K562 (cell line): ENCODE data around the gene MAP3K20. TPM values are rescaled to one million over a fixed set of nuclear protein-coding genes. Genes with fewer than 3 reads are reported as not detected.

Source experiments
- ATAC-seq: fragments of 200-7000 bp; cut with Tn5 transposase; 3 replicates; pipeline ENCODE4 v1.9.1; 2020; ENCODE audit warnings: moderate library complexity
- BruUV-seq: library from RNA; stranded (reverse); fragments of 400-500 nt; replicated peaks from 2 replicates; lab custom pipeline; 2021; lab: Mats Ljungman, UMichigan
- CTCF ChIA-PET: fragments of 300-600 bp; formaldehyde crosslinking; extraction: SDS; loops from one replicate; lab custom pipeline; 2021; ENCODE audit warnings: low intra/inter-chr PET ratio; lab: Yijun Ruan, JAX
- POLR2A ChIA-PET: fragments of 300-600, 350-650 bp; sonication (Branson Sonifier 250); formaldehyde crosslinking; extraction: SDS; loops from one replicate; lab custom pipeline; 2021; ENCODE audit warnings: antibody characterized with exemption, inconsistent platforms; lab: Yijun Ruan, JAX
- DNase-seq, 4 experiments: peaks; one replicate each; pipeline versions ENCODE4 v3.0.0 to v3.0.0-alpha.2; 2011 to 2018; ENCODE audit warnings: low spot score in 3 of 4, mixed read lengths in 3 of 4; ENCODE audit errors: extremely low read depth in 1 of 4
- FAIRE-seq: peaks from 2 replicates; lab custom pipeline; 2011; peaks lifted over from hg19 to GRCh38; lab: Jason Lieb, UNC
- H2AFZ ChIP-seq: 2 replicates; pipeline ENCODE4 v1.6.0; 2011; ENCODE audit warnings: low read depth, low read length, control low read depth, inconsistent platforms
- H3K27ac ChIP-seq: fragments of 200-600 bp; 3 replicates; pipeline ENCODE4 v1.8.0; 2011; ENCODE audit warnings: low read depth, mild to moderate bottlenecking, control low read depth, inconsistent platforms, low read length, moderate library complexity, mixed read lengths; ENCODE audit errors: extremely low read depth
- H3K27me3 ChIP-seq, 2 experiments: fragments of 300-600 bp in 1 of 2; 2 replicates in 1 of 2; 3 replicates in 1 of 2; pipeline versions ENCODE4 v1.6.0 to v1.8.0; 2011; ENCODE audit warnings: inconsistent platforms in 2 of 2, low read length in 2 of 2, mild to moderate bottlenecking in 1 of 2, mixed read lengths in 1 of 2, moderate library complexity in 1 of 2; ENCODE audit not compliant: control insufficient read depth in 2 of 2, insufficient read depth in 2 of 2
- H3K36me3 ChIP-seq: fragments of 300-600 bp; 3 replicates; pipeline ENCODE4 v1.8.0; 2011; ENCODE audit warnings: mild to moderate bottlenecking, low read length, inconsistent platforms; ENCODE audit not compliant: control insufficient read depth, insufficient read depth
- H3K4me1 ChIP-seq, 2 experiments: fragments of 200-600 bp in 1 of 2; replicated peaks in 1 of 2; 2 replicates in 1 of 2; 3 replicates in 1 of 2; pipeline versions ENCODE4 v1.5.1 to v1.8.0; 2011; ENCODE audit warnings: inconsistent platforms in 2 of 2, low read length in 2 of 2, mild to moderate bottlenecking in 1 of 2, mixed read lengths in 1 of 2, moderate library complexity in 1 of 2; ENCODE audit not compliant: control insufficient read depth in 2 of 2, insufficient read depth in 2 of 2
- H3K4me2 ChIP-seq: 2 replicates; pipeline ENCODE4 v1.6.1; 2011; ENCODE audit warnings: low read length, control low read depth, inconsistent platforms, mixed read lengths; ENCODE audit not compliant: insufficient read depth
- H3K4me3 ChIP-seq: fragments of 200-600 bp; sonication (generic), shearing (Covaris generic); 2 replicates; pipeline ENCODE4 v1.5.1; 2016; ENCODE audit warnings: control low read depth, inconsistent platforms
- H3K79me2 ChIP-seq: fragments of 200-600 bp; 3 replicates; pipeline ENCODE4 v1.8.0; 2011; ENCODE audit warnings: low read length, inconsistent platforms; ENCODE audit not compliant: control insufficient read depth, insufficient read depth
- H3K9ac ChIP-seq, 2 experiments: 2 replicates each; pipeline versions ENCODE4 v1.6.0 to v1.6.1; 2011; ENCODE audit warnings: low read depth in 2 of 2, low read length in 2 of 2, control low read depth in 1 of 2, inconsistent platforms in 1 of 2, mild to moderate bottlenecking in 1 of 2, mixed read lengths in 1 of 2; ENCODE audit not compliant: insufficient read depth in 1 of 2
- H3K9me1 ChIP-seq: one replicate; pipeline ENCODE4 v1.6.0; 2011; ENCODE audit warnings: inconsistent platforms, mild to moderate bottlenecking, low read length, moderate library complexity; ENCODE audit not compliant: control insufficient read depth, insufficient read depth
- H3K9me3 ChIP-seq: replicated peaks from 2 replicates; pipeline ENCODE4 v1.5.1; 2011; ENCODE audit warnings: low read depth, low read length, inconsistent platforms; ENCODE audit not compliant: control insufficient read depth, insufficient read depth
- H4K20me1 ChIP-seq: replicated peaks from 2 replicates; pipeline ENCODE4 v1.6.1; 2011; ENCODE audit warnings: low read length, inconsistent platforms, mixed read lengths; ENCODE audit not compliant: control insufficient read depth, insufficient read depth
- CSDE1 ChIP-seq, 2 experiments: fragments of 450-650 bp; IDR thresholded peaks; 2 replicates each; pipeline ENCODE4 v1.6.1; 2016; ENCODE audit warnings: mild to moderate bottlenecking in 1 of 2
- PCBP1 ChIP-seq: fragments of 200-400 bp; formaldehyde crosslinking; IDR thresholded peaks from 2 replicates; pipeline ENCODE4 v1.6.1; 2018; ENCODE audit warnings: mild to moderate bottlenecking, low read depth, low read length; ENCODE audit not compliant: poor library complexity, severe bottlenecking
- WGBS: fragments of 100-300 bp; shearing (Covaris generic); methylation state at CpG from one replicate; pipeline ENCODE4 v1.1.6; 2016; ENCODE audit warnings: low coverage, mixed read lengths; ENCODE audit not compliant: insufficient coverage; ENCODE audit errors: missing lambda C conversion rate; 5-methylcytosine and 5-hydroxymethylcytosine counted together
- in situ Hi-C: fragments of 300-500 bp; cut with MboI; formaldehyde crosslinking; loops from 4 replicates; pipeline ENCODE4 v1.15.0; 2018; ENCODE audit warnings: inconsistent platforms, mixed read lengths
- intact Hi-C: fragments of 100-400 bp; cut with micrococcal nuclease; formaldehyde crosslinking; loops from 2 replicates; pipeline ENCODE4 v1.14.2; 2022
- polyA plus RNA-seq, 8 experiments: library from polyadenylated mRNA; depleted of rRNA in 4 of 8; stranded (reverse) in 5 of 8; unstranded in 3 of 8; fragments of >200 nt; fragmentation: Nextera tagmentation in 2 of 8; fragmentation: Illumina TruSeq in 1 of 8; extraction: Ambion mirVana in 2 of 8; extraction: Trizol in 1 of 8; gene quantifications; 2 replicates each; pipeline versions ENCODE4 v1.2.1 to v1.2.3, GENCODE V29; 2011 to 2014; ENCODE audit warnings: inconsistent platforms in 1 of 8, missing spikeins in 1 of 8
- total RNA-seq, 7 experiments: library from RNA; depleted of rRNA in 6 of 7; stranded (reverse); fragments of >200 nt in 6 of 7; fragmentation: Illumina TruSeq in 2 of 7; extraction: Trizol in 2 of 7; gene quantifications; 2 replicates each; pipeline versions ENCODE4 v1.2.1 to v1.2.3, GENCODE V29; 2011 to 2021; ENCODE audit warnings: low replicate concordance in 1 of 7
- TF ChIP-seq, protein P1 (sequence below), 2 experiments: fragments of 450-650 bp; formaldehyde crosslinking in 1 of 2; IDR thresholded peaks; 2 replicates each; pipeline versions ENCODE4 v1.4.0 to v1.6.1; 2014 to 2020; ENCODE audit warnings: mild to moderate bottlenecking in 2 of 2, borderline replicate concordance in 1 of 2, low read depth in 1 of 2
- TF ChIP-seq, protein P2 (sequence below): fragments of 450-650 bp; formaldehyde crosslinking; IDR thresholded peaks from 2 replicates; pipeline ENCODE4 v1.4.0; 2022; ENCODE audit warnings: missing genetic modification characterization

Gene MAP3K20
- total and polyA plus RNA-seq, 9 of the 15 experiments (the other 6 are each of a cell fraction or from before 2014, with no cell fraction given), result 9.8 to 34.2 (median 27.3) TPM

DNA sequence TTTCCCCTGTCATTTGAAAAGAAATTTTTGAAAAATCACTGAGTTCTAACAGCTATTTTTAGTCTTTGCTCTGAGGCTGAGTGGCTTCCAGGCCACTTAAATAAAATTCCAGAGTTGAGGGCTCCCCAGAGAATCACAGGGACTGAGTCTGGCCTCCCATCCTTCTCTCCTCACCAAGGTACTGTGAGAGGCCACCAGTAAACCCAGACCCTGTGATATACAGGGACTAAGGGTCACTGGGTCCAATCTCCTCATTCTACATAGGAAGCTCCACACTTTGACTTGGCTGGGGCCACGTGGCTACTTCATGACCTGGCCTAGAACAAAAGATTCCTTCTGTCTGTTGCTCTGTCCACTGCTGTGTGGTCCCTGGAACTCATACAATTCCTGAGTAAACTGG is 155.8 kb downstream of the MAP3K20 start:
- in situ Hi-C loops, result no loop called here
- no TSS peak for BruUV-seq
- Histone ChIP-seq H3K27me3 (no peaks in the 10 kb centered on the region), H3K9me1 (no peaks in the 10 kb centered on the region), H3K9ac (no peak overlapping the region), H3K4me2 (no peak overlapping the region), H3K9me3 (no peaks in the 10 kb centered on the region), H2AFZ (no peak overlapping the region), H3K4me3 (no peak overlapping the region), H3K27ac (no peak overlapping the region), H3K79me2 (no peaks in the 10 kb centered on the region), H3K36me3 (peaks cover 28% of the 10 kb centered on the region; the same call in 2 of the 3 replicates), H4K20me1 (0 out of 2 replicates have a peak, but pooled peaks cover 2% of the 10 kb centered on the region), H3K4me1 (no peaks in the 10 kb centered on the region)
- ChIA-PET POLR2A (interaction anchor here (0.9 kb wide), 1 partner anchor 141 kb away, joined by 3 read pairs; no protein-coding TSS in a partner anchor), CTCF (no interaction called here)
- FAIRE-seq (no peak), DNase-seq (no peak), ATAC-seq (no peak)
- intact Hi-C loops, result no loop called here
- 33% methylated on average over 1 of the region's 1 CpG for WGBS
- TF ChIP-seq, protein P1, sequence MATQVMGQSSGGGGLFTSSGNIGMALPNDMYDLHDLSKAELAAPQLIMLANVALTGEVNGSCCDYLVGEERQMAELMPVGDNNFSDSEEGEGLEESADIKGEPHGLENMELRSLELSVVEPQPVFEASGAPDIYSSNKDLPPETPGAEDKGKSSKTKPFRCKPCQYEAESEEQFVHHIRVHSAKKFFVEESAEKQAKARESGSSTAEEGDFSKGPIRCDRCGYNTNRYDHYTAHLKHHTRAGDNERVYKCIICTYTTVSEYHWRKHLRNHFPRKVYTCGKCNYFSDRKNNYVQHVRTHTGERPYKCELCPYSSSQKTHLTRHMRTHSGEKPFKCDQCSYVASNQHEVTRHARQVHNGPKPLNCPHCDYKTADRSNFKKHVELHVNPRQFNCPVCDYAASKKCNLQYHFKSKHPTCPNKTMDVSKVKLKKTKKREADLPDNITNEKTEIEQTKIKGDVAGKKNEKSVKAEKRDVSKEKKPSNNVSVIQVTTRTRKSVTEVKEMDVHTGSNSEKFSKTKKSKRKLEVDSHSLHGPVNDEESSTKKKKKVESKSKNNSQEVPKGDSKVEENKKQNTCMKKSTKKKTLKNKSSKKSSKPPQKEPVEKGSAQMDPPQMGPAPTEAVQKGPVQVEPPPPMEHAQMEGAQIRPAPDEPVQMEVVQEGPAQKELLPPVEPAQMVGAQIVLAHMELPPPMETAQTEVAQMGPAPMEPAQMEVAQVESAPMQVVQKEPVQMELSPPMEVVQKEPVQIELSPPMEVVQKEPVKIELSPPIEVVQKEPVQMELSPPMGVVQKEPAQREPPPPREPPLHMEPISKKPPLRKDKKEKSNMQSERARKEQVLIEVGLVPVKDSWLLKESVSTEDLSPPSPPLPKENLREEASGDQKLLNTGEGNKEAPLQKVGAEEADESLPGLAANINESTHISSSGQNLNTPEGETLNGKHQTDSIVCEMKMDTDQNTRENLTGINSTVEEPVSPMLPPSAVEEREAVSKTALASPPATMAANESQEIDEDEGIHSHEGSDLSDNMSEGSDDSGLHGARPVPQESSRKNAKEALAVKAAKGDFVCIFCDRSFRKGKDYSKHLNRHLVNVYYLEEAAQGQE (IDR thresholded peaks at IDR 0.05; ENCODE audit: borderline replicate concordance), result no peak
- TF ChIP-seq, protein P1 (CRISPR knock-in tag; IDR thresholded peaks at IDR 0.05; ENCODE audit: low read depth), result no peak
- TF ChIP-seq PCBP1, result no peak
- no peak for TF ChIP-seq CSDE1 (IDR thresholded peaks at IDR 0.05)
- TF ChIP-seq, protein P2, sequence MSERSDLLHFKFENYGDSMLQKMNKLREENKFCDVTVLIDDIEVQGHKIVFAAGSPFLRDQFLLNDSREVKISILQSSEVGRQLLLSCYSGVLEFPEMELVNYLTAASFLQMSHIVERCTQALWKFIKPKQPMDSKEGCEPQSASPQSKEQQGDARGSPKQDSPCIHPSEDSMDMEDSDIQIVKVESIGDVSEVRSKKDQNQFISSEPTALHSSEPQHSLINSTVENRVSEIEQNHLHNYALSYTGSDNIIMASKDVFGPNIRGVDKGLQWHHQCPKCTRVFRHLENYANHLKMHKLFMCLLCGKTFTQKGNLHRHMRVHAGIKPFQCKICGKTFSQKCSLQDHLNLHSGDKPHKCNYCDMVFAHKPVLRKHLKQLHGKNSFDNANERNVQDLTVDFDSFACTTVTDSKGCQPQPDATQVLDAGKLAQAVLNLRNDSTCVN (CRISPR knock-in tag), result no peak
